GM21515 (cell line): Measurements from ENCODE around the gene TBL2.
"Not testable (repeated sequence)": the region's sequence is repeated elsewhere in the genome, so short reads cannot be mapped to it uniquely, and the experiment has no call there.

Experiments used
- ATAC-seq: cut with Tn5 transposase; IDR thresholded peaks from one replicate; pipeline ENCODE4 v1.9.1; 2021; ENCODE audit not compliant: unreplicated experiment

Gene TBL2

DNA sequence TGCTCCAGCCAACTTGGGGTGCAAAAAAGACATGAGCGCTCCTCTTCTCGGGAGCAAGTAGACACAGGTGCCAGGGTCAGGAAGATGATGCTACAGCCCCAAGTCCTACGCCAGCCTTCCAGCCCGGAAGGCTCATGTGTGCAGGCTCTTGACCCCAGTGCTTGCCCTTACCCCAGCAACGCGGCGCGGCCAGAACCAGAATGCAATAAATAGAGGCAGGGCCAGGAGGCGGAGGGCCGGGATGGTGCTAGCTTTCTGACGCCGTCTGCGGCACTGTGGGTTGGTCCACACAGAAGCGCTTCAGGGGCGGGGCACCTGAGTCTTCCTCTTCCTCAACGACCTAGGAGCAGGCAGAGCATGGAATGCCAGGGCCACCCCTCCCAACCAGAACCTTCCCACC, 41.3 kb downstream of the TBL2 start:
- ATAC-seq, result no peak

DNA sequence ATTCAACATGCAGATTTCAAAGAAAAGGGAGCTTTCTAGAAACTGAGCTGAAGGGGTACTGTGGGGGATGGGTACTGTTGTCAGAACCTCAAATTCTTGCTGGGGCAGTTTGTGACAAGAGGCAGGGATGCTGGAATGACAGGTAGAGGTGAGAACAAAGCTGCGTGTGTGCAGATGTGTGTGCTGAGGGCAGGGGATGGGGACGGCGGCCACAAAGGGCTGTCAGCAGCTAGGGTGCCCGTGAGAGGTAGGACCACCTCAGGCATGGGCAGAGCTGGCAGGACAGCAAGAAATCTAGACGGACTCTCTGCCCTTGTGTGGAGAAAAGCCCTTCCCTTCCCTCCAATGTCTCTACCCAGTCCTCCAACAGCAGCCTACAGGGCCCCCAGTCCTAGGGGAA, 41.9 kb downstream of the TBL2 start:
- no peak for ATAC-seq

DNA sequence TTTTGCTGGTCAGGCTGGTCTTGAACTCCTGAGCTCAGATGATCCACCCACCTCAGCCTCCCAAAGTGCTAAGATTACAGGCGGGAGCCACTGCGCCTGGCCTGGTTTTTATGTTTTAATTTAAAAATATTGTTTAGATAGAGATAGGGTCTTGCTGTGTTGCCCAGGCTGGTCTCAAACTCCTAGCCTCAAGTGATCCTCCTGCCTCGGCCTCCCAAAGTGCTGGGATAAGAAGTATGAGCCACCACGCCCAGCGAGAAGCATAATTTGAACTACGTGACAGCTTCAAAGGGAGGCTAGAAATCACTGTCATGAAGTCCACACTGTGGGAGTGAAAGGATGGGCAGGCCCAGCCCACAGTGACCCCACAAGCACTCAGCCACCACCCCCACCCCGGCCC, 42.5 kb downstream of the TBL2 start:
- ATAC-seq, result not testable (repeated sequence)

DNA sequence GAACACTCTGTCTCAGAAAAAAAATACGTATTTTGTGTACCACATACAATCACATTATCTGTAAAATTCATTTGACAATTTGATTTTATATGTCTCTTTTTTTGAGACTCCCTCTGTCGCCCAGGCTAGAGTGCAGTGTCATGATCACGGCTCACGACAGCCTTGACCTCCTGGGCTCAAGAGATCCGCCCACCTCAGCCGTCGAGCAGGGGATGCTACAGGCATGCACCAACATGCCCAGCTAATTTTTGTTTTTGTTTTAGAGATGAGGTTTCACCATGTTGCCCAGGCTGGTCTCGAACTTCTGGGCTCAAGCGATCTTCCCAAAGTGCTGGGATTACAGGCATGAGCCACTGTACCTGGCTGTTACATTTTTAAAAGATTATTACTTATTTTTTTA, 44.6 kb downstream of the TBL2 start:
- no peak for ATAC-seq

DNA sequence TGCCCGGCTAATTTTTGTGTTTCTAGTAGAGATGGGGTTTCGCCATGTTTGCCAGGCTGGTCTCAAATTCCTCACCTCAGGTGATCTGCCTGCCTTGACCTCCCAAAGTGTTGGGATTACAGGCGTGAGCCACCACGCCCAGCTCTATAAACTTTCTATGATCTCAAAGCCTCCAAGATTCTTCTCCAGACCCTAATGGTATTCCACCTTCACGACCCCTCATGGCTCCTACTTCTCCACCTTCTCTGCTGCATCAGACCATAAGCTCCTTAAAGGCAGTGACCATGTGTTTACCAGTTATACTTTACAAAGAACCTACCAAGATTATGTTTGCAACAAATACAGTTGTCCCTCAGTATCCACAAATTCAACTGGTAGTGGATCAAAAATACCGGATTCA, 46.2 kb downstream of the TBL2 start:
- no peak for ATAC-seq

DNA sequence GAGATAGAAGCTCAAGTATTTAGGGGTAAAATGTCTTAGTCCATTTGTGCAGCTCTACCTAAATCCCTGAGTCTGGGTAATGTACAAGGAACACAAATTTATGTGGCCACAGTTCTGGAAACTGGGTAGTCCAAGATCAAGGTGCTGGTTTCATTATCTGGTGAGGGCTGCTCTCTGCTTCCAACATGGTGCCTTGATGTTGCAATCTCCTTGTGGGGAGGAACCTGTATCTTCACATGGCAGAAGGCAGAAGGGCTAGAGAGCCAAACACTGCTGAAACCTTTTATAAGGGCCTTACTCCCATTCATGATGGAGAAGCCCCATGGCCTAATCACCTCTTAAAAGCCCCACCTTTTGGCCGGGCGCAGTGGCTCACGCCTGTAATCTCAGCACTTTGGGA, 47.6 kb downstream of the TBL2 start:
- ATAC-seq, result no peak

DNA sequence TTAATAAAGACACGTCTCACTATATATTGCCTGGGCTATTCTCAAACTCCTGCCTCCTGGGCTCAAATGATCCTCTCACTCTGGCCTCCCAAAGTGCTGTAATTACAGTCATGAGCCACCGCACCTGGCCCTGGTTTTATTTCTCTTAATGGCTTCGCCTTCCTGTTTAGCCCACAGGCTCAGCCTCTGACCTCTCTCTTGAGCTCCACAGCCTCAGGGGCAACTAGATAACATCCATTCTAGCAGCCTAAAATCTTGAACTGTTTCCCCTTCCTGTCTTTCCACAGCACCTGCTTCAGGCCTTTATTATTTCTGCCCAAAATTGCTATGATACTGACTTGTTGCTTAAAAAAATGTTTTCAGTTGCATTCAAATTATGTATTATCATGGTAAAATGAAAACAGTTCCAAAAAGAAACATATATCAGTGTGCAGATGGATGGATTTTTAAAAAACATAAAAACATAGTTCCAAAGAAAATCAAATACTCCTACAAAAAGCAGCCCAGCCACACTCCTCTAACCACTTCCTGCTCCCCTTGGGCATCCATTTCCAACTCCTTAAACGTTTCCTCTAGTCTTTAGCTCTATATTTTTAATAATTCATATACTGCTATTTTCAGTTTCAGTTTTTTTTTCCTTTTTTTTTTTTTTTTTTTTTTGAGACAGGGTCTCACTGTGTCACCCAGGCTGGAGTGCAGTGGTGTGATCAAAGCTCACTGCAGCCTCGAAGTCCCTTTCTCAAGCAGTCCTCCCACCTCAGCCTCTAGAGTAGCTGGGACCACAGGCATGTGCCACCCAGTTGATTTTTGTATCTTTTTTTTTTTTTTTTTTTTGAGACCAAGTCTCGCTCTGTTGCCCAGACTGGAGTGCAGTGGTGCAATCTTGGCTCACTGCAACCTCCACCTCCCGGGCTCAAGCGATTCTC, 51.2 kb downstream of the TBL2 start:
- ATAC-seq, result no peak

DNA sequence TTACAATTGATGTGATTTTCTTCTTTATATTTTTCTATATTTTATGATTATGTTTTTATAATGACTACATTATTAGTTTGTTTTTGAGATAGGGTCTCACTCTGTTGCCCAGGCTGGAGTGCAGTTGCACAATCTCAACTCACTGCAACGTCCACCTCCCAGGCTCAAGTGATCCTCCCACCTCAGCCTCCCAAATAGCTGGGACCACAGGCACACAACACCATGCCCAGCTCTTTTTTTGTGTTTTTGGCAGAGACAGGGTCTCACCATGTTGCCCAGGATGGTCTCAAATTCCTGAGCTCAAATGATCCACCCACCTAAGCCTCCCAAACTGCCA, 52.3 kb downstream of the TBL2 start:
- ATAC-seq, result not testable (repeated sequence)

DNA sequence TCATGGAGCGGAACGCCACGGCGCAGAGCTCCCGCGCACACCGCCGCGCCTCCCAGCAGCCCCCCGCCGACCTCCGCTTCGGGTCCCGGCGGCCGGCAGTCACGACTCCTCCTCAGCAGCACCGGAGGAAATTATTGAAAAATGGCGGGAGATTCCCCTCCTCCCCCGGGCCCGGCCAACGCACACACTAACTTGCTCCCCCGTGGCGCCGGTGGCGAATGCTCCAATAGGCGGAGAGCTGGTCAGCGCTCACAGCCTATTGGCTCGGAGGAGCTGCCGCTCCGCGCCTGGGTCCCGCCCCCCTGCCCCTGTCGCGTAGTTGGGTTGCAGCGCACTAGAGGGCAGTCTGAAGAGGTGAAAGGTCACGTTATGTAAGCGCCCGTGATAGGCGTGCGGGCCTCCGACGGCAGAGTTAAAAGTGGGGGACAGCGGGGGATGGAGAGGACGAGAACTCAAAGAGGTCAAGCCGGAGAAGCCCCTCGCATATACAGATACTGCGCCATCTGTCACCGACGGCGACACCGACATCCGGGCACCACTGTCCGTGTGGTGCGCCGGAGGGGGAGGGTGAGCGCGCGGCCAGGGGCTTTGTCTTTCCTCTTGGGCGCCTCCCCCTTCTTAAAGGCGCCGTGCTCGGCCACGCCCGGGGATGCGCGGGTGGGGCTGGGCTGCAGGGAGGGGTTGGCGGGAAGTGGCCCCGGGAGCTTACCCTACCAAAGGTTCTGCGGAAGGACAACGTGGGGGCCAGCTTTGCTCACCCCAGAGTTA, 56.1 kb downstream of the TBL2 start, which contains the start of gene BAZ1B:
Gene BAZ1B (minus strand): TSS at position 189 of the 768 bp plus-strand sequence. CDS start 360 bp downstream, outside the sequence.
- ATAC-seq, result peak; percentile 78

DNA sequence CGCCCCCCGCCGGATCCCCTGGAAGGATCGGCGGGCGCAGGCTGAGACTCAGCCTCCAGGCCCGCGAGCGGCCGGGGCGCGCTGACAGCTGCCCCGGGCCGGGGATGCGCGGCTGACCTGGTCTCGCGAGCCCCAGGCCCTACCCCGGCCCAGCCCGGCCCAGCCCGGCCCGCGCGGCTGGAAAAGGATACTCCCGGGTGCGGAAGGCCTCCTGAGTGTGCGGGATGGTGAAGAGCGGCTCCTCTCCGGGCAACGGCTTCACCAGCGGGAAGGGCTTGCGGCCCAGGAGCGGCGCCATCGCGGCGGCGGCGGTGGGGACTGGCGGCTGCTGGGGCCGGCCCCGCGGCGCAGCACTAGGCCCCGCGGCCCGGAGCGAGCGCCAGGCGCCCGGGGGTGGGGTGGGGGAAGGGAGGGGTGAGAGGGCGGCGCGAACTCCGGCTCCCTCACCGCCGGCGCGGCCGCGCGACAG, 56.7 kb downstream of the TBL2 start:
- peak; percentile 40 for ATAC-seq

DNA sequence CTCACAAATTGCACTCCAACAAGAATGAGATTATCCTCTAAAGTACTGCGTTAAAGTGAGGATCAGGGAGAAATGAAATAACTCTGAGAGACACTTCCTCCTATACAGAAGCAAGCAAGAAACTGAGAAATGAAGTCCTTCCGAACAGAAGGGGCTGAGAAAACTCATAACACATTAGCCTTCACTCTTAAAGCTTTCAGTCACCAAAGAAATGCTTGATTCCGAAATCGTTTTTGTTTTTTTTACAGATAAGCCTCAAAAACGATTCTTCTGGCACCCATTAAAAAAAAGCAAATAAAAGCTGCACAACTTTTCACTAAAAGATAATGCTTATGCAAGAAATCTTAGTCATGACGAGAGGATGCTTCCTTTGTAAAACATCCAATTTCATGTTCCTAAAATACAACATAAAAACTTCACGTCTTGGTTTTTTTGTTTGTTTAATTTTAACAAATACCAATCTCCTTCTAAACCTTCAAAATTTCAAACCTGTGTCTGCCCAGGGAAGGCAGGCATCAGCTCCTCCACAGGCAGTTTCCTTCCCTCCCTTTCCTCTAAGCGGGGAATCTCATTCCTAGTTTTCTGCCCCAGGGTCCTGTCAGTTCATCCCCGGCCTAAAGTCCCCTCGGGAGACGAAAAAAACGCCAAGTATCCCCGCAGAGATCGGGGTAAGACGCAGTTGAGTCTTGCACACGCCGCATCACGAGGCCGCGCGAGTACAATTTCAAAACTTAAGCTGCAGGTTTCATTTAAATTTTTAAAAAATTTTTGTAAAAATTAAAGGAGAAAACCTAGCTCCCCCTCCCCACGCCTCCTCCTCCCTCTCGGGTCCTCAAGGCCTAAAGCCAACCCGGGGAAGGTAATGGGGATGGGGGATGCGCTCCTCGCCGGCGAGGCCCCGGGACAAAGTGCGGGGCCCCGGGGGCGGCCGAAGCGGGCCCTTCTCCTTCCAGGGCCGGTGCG, 57.4 kb downstream of the TBL2 start:
- ATAC-seq, result no peak

DNA sequence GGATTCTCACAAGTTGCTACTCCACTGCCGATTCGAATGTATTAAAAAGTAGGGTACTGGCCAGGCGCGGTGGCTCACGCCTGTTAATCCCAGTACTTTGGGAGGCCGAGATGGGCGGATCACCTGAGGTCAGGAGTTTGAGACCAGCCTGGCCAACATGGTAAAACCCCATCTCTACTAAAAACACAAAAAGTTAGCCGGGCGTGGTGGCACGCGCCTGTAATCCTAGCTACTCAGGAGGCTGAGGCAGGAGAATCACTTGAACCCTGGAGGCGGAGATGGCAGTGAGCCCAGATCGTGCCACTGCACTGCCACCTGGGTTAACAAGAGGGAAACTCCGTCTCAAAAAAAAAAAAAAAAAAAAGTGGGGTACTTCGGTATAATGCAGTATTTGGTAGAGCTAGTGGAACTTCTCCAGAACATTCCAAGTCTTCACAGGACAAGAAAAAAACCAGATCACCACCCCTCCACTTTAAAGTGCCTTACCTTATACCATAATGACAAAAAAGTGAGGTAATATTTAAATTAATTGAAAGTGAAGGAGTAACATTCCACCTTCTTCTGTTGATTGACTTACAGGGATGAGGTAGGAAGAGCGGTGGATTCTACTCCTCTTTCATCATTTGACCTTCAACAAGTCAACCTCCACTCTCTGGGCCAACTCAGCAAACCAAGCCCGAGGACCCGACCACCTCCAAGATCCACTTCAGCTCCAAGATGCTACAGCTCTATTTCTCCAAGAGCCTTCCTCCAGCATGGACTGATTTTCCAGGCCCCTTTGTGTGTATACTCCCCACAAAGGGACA, 58.3 kb downstream of the TBL2 start:
- no peak for ATAC-seq

DNA sequence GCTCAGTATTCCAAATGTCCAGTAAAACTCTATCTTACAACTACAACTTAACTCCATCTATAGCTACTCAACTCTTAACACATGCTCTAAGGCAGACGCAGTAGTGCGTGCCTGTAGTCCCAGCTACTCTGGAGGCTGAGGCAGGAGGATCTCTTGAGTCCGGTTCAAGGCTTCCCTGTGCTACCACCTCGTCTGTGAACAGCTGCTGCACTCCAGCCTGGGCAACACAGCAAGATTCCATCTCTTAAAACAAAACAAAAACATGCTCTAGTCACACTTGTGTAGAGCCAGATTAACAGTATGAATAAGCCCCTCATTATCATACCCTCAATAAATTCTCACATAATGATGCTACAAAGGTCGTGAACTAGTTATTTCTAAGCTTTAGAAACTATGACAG, 59.9 kb downstream of the TBL2 start:
- ATAC-seq, result no peak
